ENCODE results near the gene AHRR. TPM values are rescaled to one million over a fixed set of nuclear protein-coding genes. Genes with fewer than 3 reads are reported as not detected.

The AHRR gene
- total and polyA plus RNA-seq, 10 of the 15 experiments (the other 5 are each of a cell fraction or from before 2014, with no cell fraction given): 0.90 to 35.2 (median 19.2) TPM

- no peak for TF ChIP-seq PAX8 (IDR thresholded peaks at IDR 0.05)
- no peak for TF ChIP-seq PBX3 (IDR thresholded peaks at IDR 0.05; ENCODE audit: insufficient replicate concordance, low read depth, low read length)
- no peak for TF ChIP-seq NBN (IDR thresholded peaks at IDR 0.05)
- no peak for TF ChIP-seq CEBPZ (IDR thresholded peaks at IDR 0.05; ENCODE audit: low read depth, low read length)
- TF ChIP-seq HSF1 (IDR thresholded peaks at IDR 0.05; ENCODE audit: low read depth, low read length): no peak
- no peak for TF ChIP-seq YBX1 (IDR thresholded peaks at IDR 0.05)
- no peak for TF ChIP-seq CBFB (IDR thresholded peaks at IDR 0.05; ENCODE audit: low read depth)
- TF ChIP-seq MAX (IDR thresholded peaks at IDR 0.05; ENCODE audit: low read depth, low read length): no peak
- TF ChIP-seq CUX1 (IDR thresholded peaks at IDR 0.05; ENCODE audit: insufficient replicate concordance, low read depth, low read length): no peak
- no peak for TF ChIP-seq RELA (IDR thresholded peaks at IDR 0.05; ENCODE audit: borderline replicate concordance, partially characterized antibody)
- 0 out of 2 replicates have a peak, but pooled peaks have one; percentile 54 for TF ChIP-seq ATF2 (IDR thresholded peaks at IDR 0.05; ENCODE audit: low read length)
- TF ChIP-seq BCLAF1 (IDR thresholded peaks at IDR 0.05): no peak
- TF ChIP-seq SREBF2 (IDR thresholded peaks at IDR 0.05; ENCODE audit: low read length): no peak
- no peak for TF ChIP-seq SIN3A (IDR thresholded peaks at IDR 0.05; ENCODE audit: low read depth, low read length)
Observed at GRCh38 chr5:332843-333242, 11.3 kb downstream of the AHRR start (continued).

All from GM12878 (cell line).